ENCODE measurements around the gene CXCL13.
"Not testable (repeated sequence)": the region's sequence is repeated elsewhere in the genome, so short reads cannot be mapped to it uniquely, and the experiment has no call there.

Gene CXCL13

GRCh38 chr4:77566148-77566547 is 39.5 kb upstream of the CXCL13 start:
- WGBS, result 82% methylated on average over 3 of the region's 3 CpGs
- H4K8ac ChIP-seq (ENCODE audit: low read length), result no peak overlapping the region
- H3K36me3 ChIP-seq (ENCODE audit: control insufficient read depth in 1 of 2, insufficient read depth in 2 of 2, low read depth in 1 of 2, low read length in 2 of 2), result no peaks in the 10 kb centered on the region
- no peak overlapping the region for H2BK12ac ChIP-seq (ENCODE audit: low read length in 2 of 2)
- no peaks in the 10 kb centered on the region for H3K4me1 ChIP-seq (ENCODE audit: control insufficient read depth, insufficient read depth, low read depth, low read length)
- H3K4me2 ChIP-seq (ENCODE audit: low read length, poor library complexity, severe bottlenecking), result no peak overlapping the region
- H2BK15ac ChIP-seq (ENCODE audit: low read depth, poor library complexity, severe bottlenecking), result no peak overlapping the region
- H2AFZ ChIP-seq (ENCODE audit: low read depth, low read length), result no peak overlapping the region
- no peak overlapping the region for H3K14ac ChIP-seq (ENCODE audit: low read length in 2 of 2)
- no peak overlapping the region for H3K27ac ChIP-seq (ENCODE audit: low read length, poor library complexity, severe bottlenecking)
- H3K79me1 ChIP-seq (replicated peaks; ENCODE audit: low read length, poor library complexity, severe bottlenecking), result no peaks in the 10 kb centered on the region
- H2BK120ac ChIP-seq (ENCODE audit: low read depth, low read length), result no peak overlapping the region
- H3K9ac ChIP-seq (ENCODE audit: low read length), result no peak overlapping the region
- peaks cover 34 to 35% of the 10 kb centered on the region in 2 experiments for H3K27me3 ChIP-seq (ENCODE audit: control insufficient read depth in 1 of 2, insufficient read depth in 1 of 2, low read length in 2 of 2)
- H3K9me3 ChIP-seq (ENCODE audit: control insufficient read depth, low read length), result peaks cover 5% of the 10 kb centered on the region
- H3K23ac ChIP-seq (ENCODE audit: low read length in 2 of 2), result no peak overlapping the region
- H3K4ac ChIP-seq (ENCODE audit: low read depth in 1 of 2, low read length in 2 of 2), result no peak overlapping the region
- no peak overlapping the region for H4K91ac ChIP-seq (ENCODE audit: low read length)
- H3K18ac ChIP-seq (ENCODE audit: low read depth in 1 of 2, low read length in 2 of 2), result no peak overlapping the region
- H2AK5ac ChIP-seq (ENCODE audit: low read length, severe bottlenecking), result no peak overlapping the region
- no peak overlapping the region for H3K4me3 ChIP-seq (ENCODE audit: insufficient read depth in 1 of 2, low read depth in 1 of 2, low read length in 2 of 2)
- DNase-seq, result no peak
- no peak overlapping the region for H2BK5ac ChIP-seq (ENCODE audit: low read depth, low read length, poor library complexity, severe bottlenecking)

- Histone ChIP-seq H3K23ac (ENCODE audit: low read length in 2 of 2) (no peak overlapping the region), H3K4me1 (ENCODE audit: control insufficient read depth, insufficient read depth, low read depth, low read length) (no peaks in the 10 kb centered on the region), H2BK12ac (ENCODE audit: low read length in 2 of 2) (no peak overlapping the region), H3K18ac (ENCODE audit: low read depth in 1 of 2, low read length in 2 of 2) (no peak overlapping the region), H3K9me3 (ENCODE audit: control insufficient read depth, low read length) (peaks cover 5% of the 10 kb centered on the region), H3K4me3 (ENCODE audit: insufficient read depth in 1 of 2, low read depth in 1 of 2, low read length in 2 of 2) (no peak overlapping the region), H3K9ac (ENCODE audit: low read length) (no peak overlapping the region), H4K8ac (ENCODE audit: low read length) (no peak overlapping the region), H2BK5ac (ENCODE audit: low read depth, low read length, poor library complexity, severe bottlenecking) (no peak overlapping the region), H3K27ac (ENCODE audit: low read length, poor library complexity, severe bottlenecking) (no peak overlapping the region), H3K79me1 (replicated peaks; ENCODE audit: low read length, poor library complexity, severe bottlenecking) (no peaks in the 10 kb centered on the region), H4K91ac (ENCODE audit: low read length) (no peak overlapping the region), H2BK15ac (ENCODE audit: low read depth, poor library complexity, severe bottlenecking) (no peak overlapping the region), H2BK120ac (ENCODE audit: low read depth, low read length) (no peak overlapping the region), H3K36me3 (ENCODE audit: control insufficient read depth in 1 of 2, insufficient read depth in 2 of 2, low read depth in 1 of 2, low read length in 2 of 2) (no peaks in the 10 kb centered on the region), H2AK5ac (ENCODE audit: low read length, severe bottlenecking) (no peak overlapping the region), H3K4me2 (ENCODE audit: low read length, poor library complexity, severe bottlenecking) (no peak overlapping the region), H3K27me3 (ENCODE audit: control insufficient read depth in 1 of 2, insufficient read depth in 1 of 2, low read length in 2 of 2) (peaks cover 34 to 35% of the 10 kb centered on the region in 2 experiments), H3K14ac (ENCODE audit: low read length in 2 of 2) (no peak overlapping the region), H2AFZ (ENCODE audit: low read depth, low read length) (no peak overlapping the region), H3K4ac (ENCODE audit: low read depth in 1 of 2, low read length in 2 of 2) (no peak overlapping the region)
- no peak for DNase-seq
These were observed 38.1 kb upstream of the CXCL13 start for GRCh38 chr4:77567549-77567948.

- not testable (repeated sequence) for H3K4me2 ChIP-seq (ENCODE audit: low read length, poor library complexity, severe bottlenecking); H2BK12ac ChIP-seq (ENCODE audit: low read length in 2 of 2); H2AFZ ChIP-seq (ENCODE audit: low read depth, low read length); H2BK5ac ChIP-seq (ENCODE audit: low read depth, low read length, poor library complexity, severe bottlenecking); H3K79me1 ChIP-seq (replicated peaks; ENCODE audit: low read length, poor library complexity, severe bottlenecking); H3K4me1 ChIP-seq (ENCODE audit: control insufficient read depth, insufficient read depth, low read depth, low read length); H4K91ac ChIP-seq (ENCODE audit: low read length); H3K23ac ChIP-seq (ENCODE audit: low read length in 2 of 2); H3K4ac ChIP-seq (ENCODE audit: low read depth in 1 of 2, low read length in 2 of 2); H3K4me3 ChIP-seq (ENCODE audit: insufficient read depth in 1 of 2, low read depth in 1 of 2, low read length in 2 of 2); H3K27ac ChIP-seq (ENCODE audit: low read length, poor library complexity, severe bottlenecking); H2AK5ac ChIP-seq (ENCODE audit: low read length, severe bottlenecking); H3K36me3 ChIP-seq (ENCODE audit: control insufficient read depth in 1 of 2, insufficient read depth in 2 of 2, low read depth in 1 of 2, low read length in 2 of 2); H2BK120ac ChIP-seq (ENCODE audit: low read depth, low read length); H3K9me3 ChIP-seq (ENCODE audit: control insufficient read depth, low read length); DNase-seq; H4K8ac ChIP-seq (ENCODE audit: low read length); H3K18ac ChIP-seq (ENCODE audit: low read depth in 1 of 2, low read length in 2 of 2); H2BK15ac ChIP-seq (ENCODE audit: low read depth, poor library complexity, severe bottlenecking); H3K9ac ChIP-seq (ENCODE audit: low read length)
- H3K27me3 ChIP-seq (ENCODE audit: control insufficient read depth in 1 of 2, insufficient read depth in 1 of 2, low read length in 2 of 2), result peaks cover 11 to 20% of the 10 kb centered on the region in 2 experiments
- 86% methylated on average over 29 of the region's 32 CpGs for WGBS
- peak overlapping the region in 1 of 2 experiments; percentile 32 for H3K14ac ChIP-seq (ENCODE audit: low read length in 2 of 2)
These were observed 35.0 kb upstream of the CXCL13 start for GRCh38 chr4:77570508-77571214.

- Histone ChIP-seq H3K27ac (ENCODE audit: low read length, poor library complexity, severe bottlenecking) (no peak overlapping the region), H2AK5ac (ENCODE audit: low read length, severe bottlenecking) (no peak overlapping the region), H2BK15ac (ENCODE audit: low read depth, poor library complexity, severe bottlenecking) (no peak overlapping the region), H3K9me3 (ENCODE audit: control insufficient read depth, low read length) (peaks cover 4% of the 10 kb centered on the region), H2BK120ac (ENCODE audit: low read depth, low read length) (no peak overlapping the region), H2AFZ (ENCODE audit: low read depth, low read length) (no peak overlapping the region), H2BK12ac (ENCODE audit: low read length in 2 of 2) (no peak overlapping the region), H3K4me1 (ENCODE audit: control insufficient read depth, insufficient read depth, low read depth, low read length) (peaks cover 6% of the 10 kb centered on the region), H4K8ac (ENCODE audit: low read length) (no peak overlapping the region), H3K79me1 (replicated peaks; ENCODE audit: low read length, poor library complexity, severe bottlenecking) (no peaks in the 10 kb centered on the region), H3K4ac (ENCODE audit: low read depth in 1 of 2, low read length in 2 of 2) (no peak overlapping the region), H3K9ac (ENCODE audit: low read length) (no peak overlapping the region), H4K91ac (ENCODE audit: low read length) (no peak overlapping the region), H3K27me3 (ENCODE audit: control insufficient read depth in 1 of 2, insufficient read depth in 1 of 2, low read length in 2 of 2) (no peaks in the 10 kb centered on the region), H3K14ac (ENCODE audit: low read length in 2 of 2) (no peak overlapping the region), H3K4me2 (ENCODE audit: low read length, poor library complexity, severe bottlenecking) (no peak overlapping the region), H3K36me3 (ENCODE audit: control insufficient read depth in 1 of 2, insufficient read depth in 2 of 2, low read depth in 1 of 2, low read length in 2 of 2) (no peaks in the 10 kb centered on the region), H3K18ac (ENCODE audit: low read depth in 1 of 2, low read length in 2 of 2) (no peak overlapping the region), H3K23ac (ENCODE audit: low read length in 2 of 2) (no peak overlapping the region), H3K4me3 (ENCODE audit: insufficient read depth in 1 of 2, low read depth in 1 of 2, low read length in 2 of 2) (no peak overlapping the region), H2BK5ac (ENCODE audit: low read depth, low read length, poor library complexity, severe bottlenecking) (no peak overlapping the region)
- DNase-seq, result no peak
These were observed 29.3 kb upstream of the CXCL13 start for GRCh38 chr4:77576351-77576750.
